T-helper 1 cell treated with Interleukin-12 subunit alpha and Interleukin-12 subunit beta and Interleukin-4 antibody, amounts not matched to agents 30 ng/mL and 1 ng/mL, for 36 hours (primary cell): ENCODE measurements around the gene WIPI1. TPM values are rescaled to one million over a fixed set of nuclear protein-coding genes. Genes with fewer than 3 reads are reported as not detected.

Experiments
- intact Hi-C: fragments of 100-400 bp; cut with micrococcal nuclease; formaldehyde crosslinking; loops from one replicate; pipeline ENCODE4 v1.15.1; 2024
- total RNA-seq: library from RNA; stranded (reverse); gene quantifications from 2 replicates; pipeline ENCODE4 v1.2.3, GENCODE V29; 2022

Gene WIPI1
- total RNA-seq, 1 donor from 2014 or later, result 22.5 TPM

DNA sequence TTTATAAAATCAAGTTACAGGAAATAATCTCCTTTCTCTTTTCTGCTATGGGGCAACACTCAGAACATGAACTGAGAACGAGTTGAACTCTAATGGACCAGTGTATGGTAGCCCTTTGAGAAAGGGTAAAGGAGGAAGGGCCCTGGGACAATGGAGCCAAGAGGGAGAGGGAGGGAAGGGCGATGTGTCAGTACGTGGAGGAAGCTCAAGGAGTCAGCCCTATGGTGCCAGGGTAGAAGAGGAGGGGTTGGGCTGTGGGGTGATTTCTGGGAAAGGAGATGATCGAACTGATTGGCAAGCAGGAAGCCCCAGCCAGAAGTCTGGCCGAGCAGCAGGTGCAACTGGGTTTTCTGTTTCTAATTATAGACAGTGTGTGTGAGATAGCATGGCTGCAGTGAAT lies 4.3 kb upstream of the WIPI1 start:
- intact Hi-C loops, result loop anchor here (1.0 to 5.0 kb wide), 3 partner anchors 105 to 1099 kb away; no protein-coding TSS in a partner anchor

DNA sequence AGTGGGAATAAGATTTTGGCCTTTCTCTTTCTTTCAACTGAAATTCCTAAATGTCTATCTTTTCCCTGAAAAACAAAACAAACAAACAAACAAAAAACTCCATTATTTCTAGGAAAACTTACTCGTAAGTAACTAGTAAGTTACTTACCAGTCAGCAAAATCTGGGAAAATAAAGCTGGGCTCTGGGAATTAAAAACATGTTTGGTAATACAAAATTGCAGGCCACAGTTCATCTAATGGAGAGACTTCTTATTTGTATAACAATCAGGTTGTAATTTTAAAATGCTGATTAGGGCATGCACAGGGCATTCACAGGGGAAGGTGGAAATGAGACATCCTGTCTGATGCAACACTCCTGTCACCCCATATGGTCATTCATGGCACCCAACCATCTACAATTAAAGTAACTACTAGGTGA lies 3.8 kb upstream of the WIPI1 start:
- intact Hi-C loops, result loop anchor here (1.0 to 5.0 kb wide), 3 partner anchors 105 to 1099 kb away; no protein-coding TSS in a partner anchor

DNA sequence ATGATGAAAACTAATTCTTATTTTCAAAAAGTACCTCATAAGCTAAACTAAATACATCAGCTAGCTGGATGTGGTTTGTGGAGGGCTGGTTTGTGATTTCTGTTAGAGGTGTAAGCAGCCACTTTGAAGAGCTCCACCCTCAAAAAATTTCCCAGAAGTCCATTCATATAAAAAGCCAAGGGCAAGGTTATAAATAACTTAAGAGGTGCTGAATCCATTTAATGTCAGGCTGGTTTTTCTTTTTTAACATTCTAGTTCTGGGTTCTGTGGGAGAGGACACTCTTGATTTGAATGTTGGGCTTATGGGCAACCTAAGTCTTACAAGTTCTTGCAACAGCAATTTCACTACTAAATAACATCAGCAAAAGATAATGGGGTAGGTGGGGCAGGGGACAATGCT lies 3.4 kb upstream of the WIPI1 start:
- intact Hi-C loops, result loop anchor here (1.0 to 5.0 kb wide), 3 partner anchors 104 to 1098 kb away; no protein-coding TSS in a partner anchor

DNA sequence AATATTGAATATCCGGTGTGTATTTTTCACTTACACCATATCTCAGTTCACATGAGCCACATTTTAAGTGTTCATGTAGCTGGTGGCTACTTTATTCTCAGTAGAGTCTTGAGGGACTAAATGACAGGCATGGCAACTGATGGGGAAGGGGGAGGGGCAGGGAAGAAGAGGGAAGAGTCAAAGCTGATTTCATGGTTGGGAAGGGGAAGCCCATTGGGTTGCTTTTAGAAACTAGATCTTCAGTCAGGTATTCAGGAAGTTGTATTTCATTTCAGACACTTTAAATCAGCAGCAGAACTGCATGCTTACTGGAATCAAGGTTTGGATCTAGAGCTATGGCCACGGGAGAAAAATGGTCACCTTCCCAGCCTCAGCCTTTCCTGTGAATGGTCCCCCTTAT lies 2.9 kb upstream of the WIPI1 start:
- intact Hi-C loops, result loop anchor here (5.0 kb wide), 1 partner anchor 1098 kb away; no protein-coding TSS in a partner anchor

DNA sequence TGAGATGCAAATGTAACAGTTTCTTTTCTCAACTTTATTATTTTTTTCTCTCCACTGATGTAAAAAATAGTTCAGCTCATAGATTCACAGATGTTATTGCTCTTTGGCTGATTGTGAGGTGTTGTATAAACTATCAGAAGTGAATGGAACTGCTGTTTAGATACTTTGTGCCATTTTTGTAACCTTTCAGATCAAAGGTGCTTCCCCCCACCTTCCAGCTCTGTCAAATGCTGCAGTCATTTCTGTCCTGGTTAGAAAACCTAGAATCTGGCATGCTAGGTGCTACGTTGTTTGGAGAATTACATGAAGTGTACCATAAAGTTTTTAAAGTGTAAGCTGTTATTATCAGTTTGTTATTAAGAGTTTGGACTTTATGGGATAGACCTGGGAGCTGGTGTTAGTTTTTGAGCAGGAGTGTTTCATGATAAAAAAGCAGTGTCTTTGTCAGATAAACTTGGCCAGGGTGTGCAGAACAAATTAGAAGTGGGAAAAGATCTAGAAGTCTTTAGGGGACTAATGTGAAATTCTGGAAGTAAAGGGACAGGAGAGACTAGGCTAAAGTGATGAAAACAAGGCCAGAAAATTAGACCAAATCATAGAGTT lies 1.8 kb upstream of the WIPI1 start:
- intact Hi-C loops, result no loop called here

DNA sequence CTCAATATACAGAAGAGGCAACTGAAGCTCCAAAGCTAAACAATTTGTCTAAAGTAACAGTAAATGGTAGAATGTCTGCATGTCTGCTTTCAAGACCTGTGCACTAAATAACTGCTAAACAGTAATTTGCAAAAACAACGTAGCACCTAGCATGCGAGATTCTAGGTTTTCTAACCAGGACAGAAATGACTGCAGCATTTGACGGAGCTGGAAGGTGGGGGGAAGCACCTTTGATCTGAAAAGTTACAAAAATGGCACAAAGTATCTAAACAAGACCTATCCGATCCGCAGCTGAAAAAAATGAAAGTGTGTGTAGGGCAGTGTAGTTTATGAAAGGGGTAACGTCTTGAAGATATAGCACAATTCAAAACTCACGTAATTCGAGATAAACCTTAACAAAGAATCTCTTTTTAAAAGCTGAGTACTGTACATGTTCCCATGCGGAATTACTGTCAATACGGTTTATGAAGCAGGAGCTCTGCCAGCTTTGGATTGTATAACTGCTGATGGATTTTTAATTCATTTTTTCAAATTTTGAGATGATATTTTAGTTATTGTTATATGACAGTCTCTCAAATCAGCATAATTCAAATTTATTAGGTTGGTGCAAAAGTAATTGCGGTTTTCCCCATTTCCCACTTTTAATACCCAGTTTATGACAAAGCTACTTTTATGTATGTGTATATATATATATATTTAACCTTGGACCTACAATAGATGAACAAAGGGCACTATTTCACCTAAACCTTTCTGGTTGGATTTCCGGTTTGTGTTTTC lies 1.2 kb upstream of the WIPI1 start:
- intact Hi-C loops, result no loop called here

DNA sequence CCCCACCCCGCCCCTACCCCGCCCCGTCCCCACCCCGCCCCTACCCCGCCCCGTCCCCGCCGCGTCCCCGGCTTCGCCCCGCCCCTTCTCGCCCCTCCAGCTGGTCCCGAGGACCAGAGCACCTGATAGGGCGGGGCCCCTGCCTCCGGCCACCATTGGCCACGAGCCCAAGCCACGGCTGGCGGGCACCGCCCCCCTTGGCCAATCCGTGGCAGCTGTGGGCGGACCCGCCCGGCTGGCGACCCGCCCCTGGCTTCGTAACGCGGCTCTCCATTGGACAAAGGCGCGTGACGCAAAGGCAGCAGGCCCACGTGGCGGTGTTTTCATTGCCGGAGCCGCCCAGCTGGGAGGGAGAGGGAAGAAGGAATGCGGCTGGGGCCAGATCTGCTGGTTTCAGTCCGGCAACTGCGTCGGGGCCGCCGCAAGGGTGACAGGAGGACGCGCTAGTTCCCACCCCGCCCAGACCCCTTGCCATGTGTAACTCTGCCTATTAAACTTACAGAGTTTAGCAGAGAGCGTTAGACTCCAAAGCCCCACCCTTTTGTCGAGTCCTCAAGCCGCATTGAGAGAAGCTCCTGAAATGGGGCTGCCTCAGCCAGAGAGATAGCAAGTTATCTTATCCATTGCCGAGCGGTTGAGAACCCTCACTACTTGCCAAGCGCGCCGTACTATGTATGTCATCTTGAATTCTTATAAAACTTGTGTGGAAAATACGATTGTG lies 403 bp upstream of the WIPI1 start:
- intact Hi-C loops, result loop anchor here (1.0 to 2.0 kb wide), 10 partner anchors 19 to 740 kb away; partner anchors contain the start of genes ARSG, KPNA2, NOL11 and PRKAR1A

DNA sequence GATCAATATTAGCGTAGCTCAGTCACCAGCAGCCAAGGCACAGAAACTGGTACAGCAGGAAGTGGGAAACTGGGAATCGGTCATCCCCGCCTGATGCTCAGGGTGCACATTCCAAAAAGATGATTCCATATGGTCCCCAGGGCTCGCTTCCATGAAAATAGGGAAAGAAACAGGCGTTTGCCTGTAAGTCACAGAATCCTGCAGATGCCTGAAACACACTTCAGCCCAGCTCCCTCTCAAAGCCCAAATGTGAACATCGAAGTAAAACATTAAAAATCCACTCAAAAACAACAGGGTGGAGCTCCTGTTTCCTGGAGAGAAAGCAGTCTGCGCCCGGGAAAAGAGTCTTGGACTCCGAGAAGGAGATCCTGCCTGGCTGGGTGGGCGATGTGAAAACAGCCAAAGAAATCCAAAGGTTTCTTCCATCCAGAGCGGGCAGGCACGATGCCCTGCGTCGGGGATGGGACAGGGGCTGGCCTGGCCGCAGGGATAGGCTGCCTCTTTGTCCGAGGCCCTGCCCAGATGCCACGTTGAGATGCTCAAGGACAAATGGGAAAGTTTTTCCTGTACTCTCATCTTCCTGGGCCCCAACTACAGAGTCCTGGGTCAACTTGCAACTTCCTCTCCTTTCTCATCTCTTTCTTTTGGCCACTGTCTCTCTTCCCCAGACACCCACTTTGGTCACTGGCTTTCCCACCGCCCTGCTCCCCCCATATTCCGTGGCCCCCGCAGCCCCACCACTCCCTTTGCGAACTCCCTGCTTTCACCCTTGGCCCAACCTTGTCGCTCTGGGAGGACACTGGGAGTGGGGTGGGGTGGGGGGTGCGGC lies 743 bp downstream of the WIPI1 start:
- intact Hi-C loops, result loop anchor here (1.0 to 2.0 kb wide), 10 partner anchors 18 to 739 kb away; partner anchors contain the start of genes ARSG, KPNA2, NOL11 and PRKAR1A

DNA sequence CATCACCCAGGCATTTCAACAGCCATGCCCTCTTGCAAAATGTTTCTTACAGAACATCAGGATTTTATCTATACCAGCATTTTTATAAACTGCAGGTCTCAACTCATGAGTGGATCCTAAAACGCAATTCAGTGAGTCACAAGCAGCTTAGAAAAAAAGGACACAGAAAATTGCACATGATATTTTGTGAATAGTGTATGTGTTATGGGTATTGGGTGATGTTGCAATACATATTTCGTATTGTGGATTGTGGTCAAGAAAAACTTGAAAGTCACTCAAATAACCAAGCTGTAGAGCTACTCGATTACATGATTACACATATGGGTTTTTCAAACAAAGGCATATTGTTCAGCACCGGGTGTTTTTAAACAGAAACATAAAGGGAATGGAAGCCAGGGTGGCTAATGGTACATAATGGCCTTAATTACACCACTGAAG lies 1.4 kb downstream of the WIPI1 start:
- intact Hi-C loops, result loop anchor here (2.0 kb wide), 2 partner anchors 355 to 625 kb away; no protein-coding TSS in a partner anchor

DNA sequence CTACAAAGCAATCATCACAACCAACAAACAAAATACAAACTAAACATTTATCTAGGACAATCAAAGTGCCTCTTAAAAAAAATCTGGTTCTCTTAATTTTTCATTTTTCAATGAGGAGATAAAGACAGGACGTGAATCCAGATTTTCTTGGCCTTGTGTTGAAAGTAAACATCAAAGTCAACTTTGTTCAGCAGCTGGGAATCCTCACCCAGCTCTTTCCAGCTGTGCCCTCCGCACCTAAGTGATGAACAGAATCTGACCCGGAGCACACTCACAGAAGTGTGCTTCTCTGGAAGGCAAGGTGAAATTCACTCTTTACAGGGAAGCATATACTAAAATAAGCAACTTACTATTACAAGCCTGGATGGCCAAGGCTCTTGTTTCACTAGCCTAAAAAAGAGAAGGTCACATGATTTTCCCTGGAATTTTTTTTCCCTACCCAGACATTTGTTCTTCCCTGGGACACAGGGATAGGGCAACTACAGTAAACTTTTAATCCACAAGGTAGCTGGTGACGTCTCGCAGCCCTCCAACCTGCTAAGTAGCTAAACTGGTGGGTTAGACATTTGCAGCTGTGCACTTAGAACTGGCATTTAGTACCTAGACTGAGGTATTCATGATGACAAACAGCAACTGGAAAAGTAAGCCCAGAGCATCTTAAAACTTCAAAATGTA lies 3.2 kb downstream of the WIPI1 start:
- intact Hi-C loops, result no loop called here

DNA sequence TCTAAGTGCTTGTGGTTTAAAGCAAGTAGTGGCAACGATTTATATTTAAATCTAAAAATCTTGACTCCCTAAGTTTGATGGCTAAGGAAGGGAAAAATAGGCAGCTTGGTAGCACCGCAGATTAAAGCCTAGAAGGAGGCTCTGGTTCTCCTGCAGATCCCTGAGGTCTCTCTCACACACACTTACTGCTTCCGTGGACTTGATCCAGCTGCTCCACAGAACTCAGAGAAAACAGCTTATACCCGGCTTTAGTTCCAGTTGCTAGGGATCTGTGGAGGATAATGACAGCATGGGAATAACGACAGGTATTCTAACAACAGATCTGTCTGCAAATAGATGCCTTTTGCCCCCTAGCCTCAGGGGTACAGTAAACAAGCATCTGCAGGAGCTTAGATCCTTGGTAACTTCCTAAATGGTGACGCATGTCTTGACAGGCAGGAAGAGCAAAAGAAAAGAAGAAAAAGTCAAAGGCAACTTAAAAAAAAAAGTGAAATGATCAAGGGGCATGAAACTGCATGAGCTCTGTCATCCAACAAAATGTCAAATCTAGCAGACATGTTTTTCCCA lies 4.5 kb downstream of the WIPI1 start:
- intact Hi-C loops, result no loop called here

DNA sequence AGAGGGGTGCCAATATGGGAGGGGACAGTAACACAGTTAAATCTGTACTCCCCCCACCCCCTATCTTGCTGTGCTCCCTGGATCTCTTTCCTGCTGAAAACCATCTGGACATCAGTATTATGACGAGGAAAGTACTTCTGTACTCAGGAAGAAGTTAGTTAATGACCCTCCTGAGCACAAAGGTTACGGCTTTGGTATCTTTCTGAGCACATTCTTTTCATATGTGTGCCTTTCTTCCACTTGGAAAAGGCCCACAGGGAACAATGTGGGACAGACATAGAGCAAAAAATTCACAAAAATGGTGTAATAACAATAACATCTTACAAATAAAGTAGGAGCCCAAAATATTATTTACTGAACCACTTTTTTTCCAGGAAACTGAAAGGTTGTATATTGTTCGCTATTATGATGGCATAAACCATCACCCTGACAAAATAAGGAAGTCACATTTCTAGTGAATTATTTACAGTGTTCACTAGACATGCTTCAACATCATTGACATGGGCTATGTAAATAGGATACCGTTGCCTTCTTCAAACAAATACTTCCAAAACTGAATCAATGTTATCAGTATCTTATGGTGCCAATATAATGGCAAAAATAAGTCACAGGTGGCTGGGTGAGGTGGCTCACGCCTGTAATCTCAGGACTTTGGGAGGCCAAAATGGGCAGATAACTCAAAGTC lies 5.5 kb downstream of the WIPI1 start:
- intact Hi-C loops, result no loop called here

DNA sequence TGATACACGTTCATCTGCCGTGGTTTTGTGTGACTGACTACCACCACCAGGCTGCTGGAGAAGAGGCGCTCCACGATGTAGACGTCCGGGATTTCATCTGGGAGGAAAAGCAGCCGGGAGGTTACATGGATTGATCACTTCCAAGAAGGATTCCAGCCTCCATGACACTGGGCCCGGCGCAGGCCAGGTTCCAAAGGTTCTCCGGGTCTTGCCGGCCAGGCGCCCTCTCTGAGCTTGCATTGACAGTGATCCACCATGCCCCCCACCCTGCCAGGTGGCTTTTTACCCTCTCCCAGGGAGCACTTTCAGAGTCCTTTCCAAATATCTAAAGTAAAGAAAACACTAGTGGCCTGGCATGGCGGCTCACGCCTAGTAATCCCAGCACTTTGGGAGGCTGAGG lies 6.5 kb downstream of the WIPI1 start:
- intact Hi-C loops, result no loop called here

DNA sequence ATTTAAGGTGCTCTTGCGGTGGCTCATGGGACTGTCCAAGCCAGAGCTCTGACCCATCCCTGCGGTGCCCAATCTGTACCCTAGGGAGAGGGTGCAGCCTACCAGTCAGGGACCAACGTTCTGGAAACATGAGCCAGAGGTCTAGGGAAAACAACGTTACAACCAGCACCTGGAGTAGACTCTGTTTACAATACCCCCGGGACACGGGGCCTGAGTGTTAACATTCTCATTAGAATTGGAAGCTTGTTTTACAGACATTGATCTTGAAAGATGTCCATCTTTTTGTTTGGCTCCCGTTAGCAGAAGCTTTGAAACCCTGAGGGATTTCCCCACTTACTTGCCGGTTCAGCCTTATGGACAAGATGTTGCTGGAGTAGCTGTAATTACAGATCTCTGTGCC lies 6.9 kb downstream of the WIPI1 start:
- intact Hi-C loops, result no loop called here

DNA sequence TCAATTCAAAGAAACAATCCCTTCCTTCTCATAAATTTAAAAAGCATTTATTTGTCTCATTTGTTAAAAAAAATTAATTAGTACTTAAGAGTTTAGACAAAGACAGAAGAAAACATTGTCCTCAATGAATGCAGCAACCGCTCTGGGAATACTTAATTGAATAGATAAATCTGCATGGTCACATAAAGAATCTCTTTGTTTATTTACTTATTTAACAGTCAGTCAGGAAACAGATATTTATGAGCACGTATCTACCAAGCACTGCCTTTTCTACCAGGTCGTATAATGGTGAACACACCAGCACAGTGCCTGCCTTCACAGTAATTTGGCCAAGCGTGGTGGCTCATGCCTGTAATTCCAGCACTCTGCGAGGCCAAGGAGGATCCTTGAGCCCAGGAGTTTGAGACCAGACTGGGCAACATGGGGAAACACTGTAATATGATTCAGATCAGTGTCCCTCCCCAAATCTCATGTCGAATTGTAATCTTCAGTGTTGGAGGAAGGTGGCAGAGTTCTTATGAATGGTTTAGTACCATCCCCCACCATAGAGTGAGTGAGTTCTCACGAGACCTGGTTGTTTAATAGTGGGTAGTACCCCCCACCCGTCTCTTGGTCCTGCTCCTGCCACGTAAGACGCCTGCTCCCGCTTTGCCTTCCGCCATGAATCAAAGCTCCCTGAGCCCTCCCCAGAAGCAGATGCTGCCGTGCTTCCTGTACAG lies 8.1 kb downstream of the WIPI1 start:
- intact Hi-C loops, result no loop called here

DNA sequence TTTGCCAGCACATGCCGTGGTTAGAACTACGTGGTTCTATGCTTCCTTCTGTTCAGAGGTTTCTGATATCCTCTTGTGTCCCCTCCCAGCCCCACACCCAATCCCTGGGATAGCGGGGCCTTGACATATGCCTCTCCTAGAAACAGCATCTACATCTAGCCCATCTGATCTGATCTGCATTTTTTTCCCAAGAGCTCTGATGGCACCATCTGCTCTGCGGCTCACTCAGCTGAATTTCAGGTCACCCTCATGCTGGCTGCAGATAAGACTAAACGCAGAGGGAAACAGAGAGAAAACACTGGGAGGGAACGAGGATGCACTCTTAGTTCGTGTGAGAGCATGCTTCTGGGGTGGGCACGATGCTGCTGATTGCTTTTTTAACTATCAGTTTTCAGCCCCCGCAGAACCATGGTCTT lies 10.7 kb downstream of the WIPI1 start:
- intact Hi-C loops, result no loop called here

DNA sequence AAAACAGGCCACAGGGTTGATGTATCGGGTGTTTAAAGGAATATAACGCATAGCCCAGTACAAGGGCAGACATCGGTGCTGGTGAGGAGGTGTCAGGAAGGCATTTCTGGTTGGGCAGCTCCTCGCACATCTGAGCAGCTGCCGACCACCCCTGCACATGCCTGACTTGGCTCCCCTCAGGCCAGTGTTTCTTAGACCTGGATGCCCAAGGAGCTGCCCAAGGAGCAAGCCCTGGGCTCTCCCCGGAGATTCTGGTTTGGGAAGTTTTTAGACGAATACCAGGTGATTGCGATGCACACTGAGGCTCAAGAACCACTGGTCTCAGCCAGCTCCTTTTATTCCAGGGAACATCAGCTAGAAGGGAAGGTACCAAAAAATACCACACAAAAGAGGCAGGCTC lies 11.6 kb downstream of the WIPI1 start:
- intact Hi-C loops, result no loop called here

DNA sequence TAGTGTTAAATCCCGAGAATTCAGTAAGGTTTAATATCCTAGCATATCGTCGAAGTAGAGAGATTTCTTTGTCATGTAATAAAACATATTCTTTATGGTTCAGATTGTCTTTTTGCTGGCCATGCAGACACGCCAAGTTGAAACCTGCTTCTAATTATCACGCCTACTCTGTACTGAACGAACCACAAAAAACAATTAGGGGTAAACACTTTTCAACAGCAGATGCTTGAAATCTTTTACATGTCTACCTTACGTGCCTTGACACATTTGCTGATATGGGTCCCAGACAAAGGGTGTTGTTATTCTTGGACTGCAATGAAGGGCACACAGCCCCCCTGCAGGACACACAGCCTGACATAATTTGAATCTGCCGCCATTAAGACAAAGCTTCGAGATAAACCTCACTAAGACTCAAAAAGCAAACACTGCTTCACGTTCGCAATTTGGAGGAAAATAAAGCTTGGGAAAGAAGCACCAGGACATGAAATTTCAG lies 13.3 kb downstream of the WIPI1 start:
- intact Hi-C loops, result no loop called here
